ENCODE results near the gene GREB1. TPM values are rescaled to one million over a fixed set of nuclear protein-coding genes. Genes with fewer than 3 reads are reported as not detected.

Gene GREB1
- total RNA-seq, 1 donor from 2014 or later = 11.4 TPM

DNA sequence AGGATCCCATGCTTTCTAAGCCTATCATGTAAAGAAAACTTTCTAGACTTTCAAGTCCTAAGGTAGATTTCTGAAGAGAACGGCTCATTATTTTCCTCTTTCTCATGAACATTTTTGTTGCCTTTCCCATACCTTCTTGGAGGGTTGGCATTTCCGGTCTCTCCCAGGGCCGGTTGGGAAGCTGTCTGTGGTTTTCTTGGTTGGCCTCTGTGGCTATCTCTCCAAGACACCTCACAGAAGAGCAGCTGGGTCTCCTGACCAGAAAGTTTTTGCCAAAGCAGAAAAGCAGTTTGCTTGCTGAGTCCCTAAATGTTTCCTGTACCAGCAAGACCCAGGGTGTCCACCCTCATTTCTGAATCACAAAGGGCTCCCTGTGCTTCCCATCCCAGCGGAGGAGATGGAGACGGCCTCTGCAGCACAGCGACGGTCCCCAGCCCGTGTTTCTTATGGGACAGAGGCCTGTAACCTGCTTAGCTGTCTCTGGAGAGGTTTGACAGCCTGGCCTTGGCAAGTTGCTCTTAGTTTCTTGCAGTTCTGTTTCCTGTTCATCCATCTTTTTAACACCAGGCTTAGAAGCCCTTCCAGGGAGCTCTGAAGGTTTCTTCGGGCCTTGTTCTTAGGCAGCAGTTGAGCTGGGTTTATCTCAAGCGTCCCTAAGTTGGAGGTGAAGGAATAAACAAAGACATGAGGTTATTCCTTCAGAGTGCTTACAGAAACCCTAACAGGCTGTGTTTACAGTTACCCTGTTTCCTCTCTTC is 39.8 kb downstream of the GREB1 start:
- peak; percentile 17 for DNase-seq (ENCODE audit: missing footprints)
- no peak for ATAC-seq
- intact Hi-C loops (cut with DNase I) = no loop called here

DNA sequence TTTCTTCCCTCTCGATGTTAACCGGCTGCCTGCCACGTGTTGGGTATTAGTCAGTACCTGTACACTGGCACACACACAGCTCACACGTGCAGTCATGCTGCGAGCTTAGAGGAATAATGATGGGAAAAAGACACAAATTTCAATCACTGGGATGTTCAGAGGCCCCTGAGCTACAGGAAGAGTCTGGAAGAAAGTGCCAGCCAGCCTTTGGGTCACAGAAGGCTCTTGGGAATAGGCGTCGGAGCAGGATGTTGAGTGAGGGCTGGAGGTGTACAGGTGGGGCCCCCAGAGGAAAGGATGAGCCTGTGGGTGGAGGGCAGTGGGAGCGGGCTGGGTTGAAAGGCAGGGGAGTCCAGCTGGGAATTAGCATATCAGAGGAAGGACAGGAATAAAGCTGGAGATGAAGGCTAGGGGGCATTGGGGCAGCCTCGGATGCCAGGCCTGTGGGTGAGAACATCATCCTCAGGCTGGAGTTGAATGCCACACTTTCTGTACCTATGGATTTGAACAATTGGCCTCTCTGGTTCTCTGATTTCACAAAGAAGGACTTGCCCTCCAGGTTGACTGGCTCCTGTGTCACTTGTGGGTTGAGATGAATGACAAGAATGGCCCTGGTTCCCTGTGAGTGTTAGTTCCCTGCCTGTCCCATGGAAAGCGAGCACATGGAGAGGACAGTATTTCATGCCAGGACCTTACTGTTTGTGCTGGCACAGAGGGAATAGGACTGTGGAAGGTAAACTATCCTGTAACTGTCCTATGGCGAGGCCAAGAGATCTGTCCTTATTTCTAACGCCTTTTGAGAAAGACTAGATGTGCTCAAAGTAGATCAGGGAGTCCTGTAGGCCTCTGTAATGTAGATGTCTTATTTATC is 40.6 kb downstream of the GREB1 start:
- intact Hi-C loops (cut with DNase I) = no loop called here
- no peak for ATAC-seq
- peak; percentile 9 for DNase-seq (ENCODE audit: missing footprints)

DNA sequence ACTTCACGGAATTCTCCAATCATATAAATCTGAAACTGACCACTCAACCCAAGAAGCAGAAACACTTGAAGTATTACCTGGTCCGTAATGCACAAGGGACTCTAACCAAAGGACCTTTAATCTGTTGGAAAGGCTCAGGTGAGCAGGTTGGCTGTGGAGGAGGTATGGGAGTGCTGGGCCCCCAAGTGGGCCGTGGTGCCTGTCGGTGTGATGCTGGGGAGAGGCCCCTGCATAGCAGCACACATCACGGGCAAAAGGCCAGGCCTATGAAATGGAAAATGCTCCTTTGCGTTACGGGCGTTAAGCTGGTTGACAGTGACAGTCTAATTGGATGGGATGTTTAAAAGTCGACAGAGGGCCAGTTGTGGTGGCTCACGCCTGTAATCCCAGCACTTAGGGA is 42.6 kb downstream of the GREB1 start:
- ATAC-seq (no peak), DNase-seq (ENCODE audit: missing footprints) (peak; percentile 11)
- intact Hi-C loops (cut with DNase I) = no loop called here

DNA sequence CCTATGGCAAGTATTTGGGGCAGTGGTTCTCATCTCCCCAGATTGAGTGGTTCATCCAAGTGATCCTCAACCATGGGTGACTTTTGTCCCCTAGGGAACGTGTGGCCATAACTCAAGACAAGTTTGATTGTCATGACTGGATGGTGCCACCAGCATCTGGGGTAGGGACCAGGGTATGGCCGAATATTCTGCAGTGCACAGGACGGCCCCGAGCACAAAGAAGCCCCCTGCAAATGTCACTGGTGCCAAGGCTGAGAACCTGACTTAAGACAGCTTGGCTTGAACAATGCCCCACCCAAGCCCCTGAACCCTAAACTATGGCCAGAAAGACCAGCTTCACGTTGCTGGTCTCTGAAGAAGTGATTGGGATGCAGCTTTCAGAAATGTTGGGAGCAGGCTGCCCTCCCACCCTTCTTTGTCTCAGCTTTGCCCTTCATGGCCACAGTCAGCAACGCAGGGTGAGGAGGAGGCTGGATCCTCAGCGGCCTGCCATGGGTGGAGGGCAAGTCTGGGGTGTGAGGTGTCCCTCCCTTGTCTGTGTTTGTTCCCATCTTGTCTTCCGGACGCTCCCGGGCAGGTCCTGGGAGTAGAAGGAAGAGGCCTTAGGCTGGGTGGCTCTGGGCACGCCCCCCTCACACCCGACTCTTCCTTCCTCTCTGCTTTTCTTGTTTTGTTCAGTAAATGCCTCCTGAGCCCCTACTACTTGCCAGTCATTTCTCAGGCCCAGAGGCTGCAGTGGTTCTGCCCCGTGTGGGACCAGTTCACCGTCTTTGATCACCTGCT is 43.4 kb downstream of the GREB1 start:
- ATAC-seq = no peak
- DNase-seq (ENCODE audit: missing footprints) = peak; percentile 60
- intact Hi-C loops (cut with DNase I) = no loop called here

DNA sequence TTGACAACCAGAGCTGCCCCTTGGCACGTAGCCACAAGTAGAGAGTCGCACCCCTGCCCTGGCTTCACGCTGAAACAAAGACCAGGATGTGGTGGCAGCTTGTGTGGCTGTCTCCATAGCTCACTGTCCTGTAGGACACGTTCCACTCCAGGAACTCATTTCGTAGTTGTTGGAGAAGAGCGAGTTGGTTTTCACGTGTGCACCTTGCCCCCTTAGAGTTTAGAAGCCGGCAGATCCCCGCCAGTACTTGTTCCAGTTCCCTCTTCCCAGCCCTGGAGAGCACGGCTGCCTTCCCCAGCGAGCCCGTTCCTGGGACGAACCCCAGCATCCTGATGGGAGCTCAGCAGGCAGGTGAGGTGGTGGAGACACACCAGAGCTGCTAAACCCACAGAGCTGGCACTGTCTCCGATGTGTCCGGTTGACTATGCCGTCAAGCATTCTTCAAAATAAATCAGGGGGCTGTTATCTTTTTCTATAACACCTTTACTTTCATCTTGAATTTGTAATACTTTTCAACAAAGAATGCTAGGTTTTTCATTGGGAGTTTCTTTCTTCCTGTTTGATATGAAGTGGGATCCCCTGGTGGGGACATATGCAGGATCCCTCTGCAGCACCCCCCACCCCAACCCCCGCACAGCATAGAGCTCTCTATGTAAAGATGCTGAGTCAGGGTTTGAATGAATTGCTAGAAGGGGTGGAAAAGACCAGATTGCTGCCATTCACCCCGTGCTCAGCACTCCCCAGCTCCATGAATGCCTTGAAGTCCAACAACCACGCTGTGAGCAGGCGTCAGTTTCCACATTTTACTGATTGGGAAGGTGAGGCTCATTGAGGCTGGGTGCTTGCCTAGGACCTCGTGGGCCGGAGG is 44.5 kb downstream of the GREB1 start:
- DNase-seq (ENCODE audit: missing footprints) = peak; percentile 17
- intact Hi-C loops (cut with DNase I) = no loop called here
- ATAC-seq = no peak

DNA sequence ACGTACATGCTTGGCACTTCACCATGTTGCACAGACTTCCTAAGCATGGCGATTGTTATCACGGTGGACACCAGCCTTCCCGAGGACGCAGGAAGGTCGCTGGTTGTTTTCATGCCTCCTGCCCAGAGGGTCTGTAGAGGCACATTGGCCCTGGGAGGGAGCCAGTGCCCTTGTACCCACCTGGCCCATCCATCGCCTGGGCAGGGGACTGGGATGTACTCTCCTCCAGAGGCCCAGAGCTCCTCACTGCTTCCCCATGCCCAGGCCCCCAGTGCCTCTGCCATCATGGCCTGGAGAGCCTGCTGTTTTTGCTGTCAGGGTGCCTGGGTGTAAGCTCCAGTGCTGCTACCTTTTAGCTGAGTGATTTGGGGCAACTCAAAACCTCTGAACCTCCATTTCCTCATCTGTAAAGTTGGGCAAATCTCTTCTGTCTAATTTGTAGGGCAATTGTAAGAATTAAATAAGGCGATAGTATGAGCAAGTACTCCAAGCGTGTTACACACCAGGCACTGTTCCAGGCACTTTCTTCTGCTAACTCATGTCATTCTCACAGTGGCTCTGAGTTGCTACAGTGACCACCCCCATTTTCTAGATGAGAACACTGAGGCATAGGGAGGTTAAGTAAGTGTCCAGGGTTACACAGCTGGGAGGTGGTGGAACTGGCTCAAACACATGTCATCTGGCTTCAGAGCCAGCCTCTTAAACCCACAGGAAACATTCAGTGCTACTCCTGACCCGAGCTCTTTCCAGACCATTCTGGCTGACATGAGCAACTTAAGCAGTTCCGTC is 45.3 kb downstream of the GREB1 start:
- intact Hi-C loops (cut with DNase I) = no loop called here
- no peak for ATAC-seq
- no peak for DNase-seq (ENCODE audit: missing footprints)

DNA sequence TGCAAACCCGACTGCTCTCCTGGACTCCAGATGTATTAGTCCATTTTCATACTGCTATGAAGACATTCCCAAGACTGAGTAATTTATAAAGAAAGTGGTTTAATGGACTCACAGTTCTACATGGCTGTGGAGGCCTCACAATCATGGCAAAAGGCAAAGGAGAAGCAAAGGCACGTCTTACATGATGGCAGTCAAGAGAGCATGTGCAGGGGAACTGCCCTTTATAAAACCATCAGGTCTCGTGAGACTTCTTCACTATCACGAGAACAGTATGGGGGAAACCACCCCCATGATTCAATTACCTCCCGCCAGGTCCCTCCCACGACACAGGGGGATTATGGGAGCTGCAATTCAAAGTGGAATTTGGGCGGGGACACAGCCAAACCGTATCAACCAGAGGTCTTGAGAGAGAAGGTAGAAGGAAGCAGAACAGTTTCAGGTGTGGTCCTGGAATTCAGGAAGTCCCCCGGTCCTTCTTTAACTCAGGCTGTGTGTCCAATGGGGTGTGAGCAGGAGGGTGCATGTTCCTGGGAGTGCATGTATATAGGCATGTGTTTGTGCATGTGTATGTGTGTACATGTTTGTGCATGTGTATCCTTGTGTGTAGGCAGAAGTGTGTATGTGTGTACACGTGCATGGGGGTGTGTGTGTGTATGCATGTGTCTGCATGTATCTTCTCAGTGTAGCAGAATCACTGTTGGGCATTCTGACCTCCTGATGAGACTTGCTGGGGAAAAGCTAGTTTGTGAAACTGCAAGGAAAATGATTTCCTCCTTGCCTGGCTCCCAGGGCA is 46.2 kb downstream of the GREB1 start:
- ATAC-seq = no peak
- intact Hi-C loops (cut with DNase I) = loop anchor here (5.0 kb wide), 1 partner anchor 448 kb away; a partner anchor contains a TSS
- DNase-seq (ENCODE audit: missing footprints) = no peak

DNA sequence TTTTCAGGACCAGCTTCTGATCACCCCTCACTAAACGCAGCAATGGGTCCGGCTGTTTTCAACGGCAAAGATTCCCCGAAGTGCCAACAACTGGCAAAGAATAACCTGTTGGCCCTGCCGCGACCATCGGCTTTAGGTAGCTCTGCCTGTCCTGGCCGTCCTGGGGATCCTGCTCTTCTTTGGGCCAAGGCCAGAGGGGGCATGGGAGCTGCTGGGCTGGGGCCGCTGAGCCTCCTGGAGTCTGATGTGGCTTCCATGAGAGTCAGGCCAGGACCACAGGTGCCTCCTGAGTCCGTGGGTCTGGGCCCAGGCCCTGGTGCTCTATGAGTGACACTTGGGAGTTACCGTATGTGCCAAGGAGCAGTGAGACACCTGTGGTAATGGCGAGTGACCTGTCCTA is 46.9 kb downstream of the GREB1 start:
- DNase-seq (ENCODE audit: missing footprints) (no peak), ATAC-seq (no peak)
- intact Hi-C loops (cut with DNase I) = loop anchor here (5.0 kb wide), 1 partner anchor 448 kb away; a partner anchor contains a TSS

DNA sequence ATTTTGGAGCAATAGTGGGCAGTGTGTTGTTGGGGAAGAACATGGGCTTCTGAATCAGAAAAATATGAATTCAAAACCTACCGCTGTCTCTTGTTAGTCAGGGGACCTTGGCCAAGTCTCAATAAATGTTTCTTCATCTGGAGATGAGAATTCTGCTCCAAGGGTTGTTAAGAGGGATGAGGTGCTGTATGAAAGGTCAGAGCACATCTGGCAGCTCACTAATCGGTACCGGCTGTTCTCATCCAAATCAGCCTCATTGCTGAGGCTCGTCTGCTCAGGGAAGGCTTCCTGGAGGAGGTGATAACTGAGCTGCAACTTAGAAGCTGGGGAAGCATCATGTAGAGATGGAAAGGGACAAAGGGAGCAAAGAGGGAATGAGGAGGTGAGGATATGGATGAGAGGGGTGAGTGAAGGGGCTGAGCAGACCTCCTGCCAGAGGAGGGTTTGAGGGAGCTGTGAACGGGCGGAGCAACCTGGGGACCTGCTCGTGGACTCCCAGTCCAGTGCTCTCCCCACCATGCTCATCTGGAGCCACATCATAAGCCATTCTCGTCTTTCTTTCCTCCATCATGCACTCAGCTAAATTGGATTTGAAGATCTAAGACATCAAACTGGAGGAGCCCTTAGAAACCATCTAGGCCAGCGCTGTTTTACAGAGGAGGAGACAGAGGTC is 47.4 kb downstream of the GREB1 start:
- intact Hi-C loops (cut with DNase I) = loop anchor here (5.0 kb wide), 1 partner anchor 449 kb away; a partner anchor contains a TSS
- DNase-seq (ENCODE audit: missing footprints) (no peak), ATAC-seq (no peak)

DNA sequence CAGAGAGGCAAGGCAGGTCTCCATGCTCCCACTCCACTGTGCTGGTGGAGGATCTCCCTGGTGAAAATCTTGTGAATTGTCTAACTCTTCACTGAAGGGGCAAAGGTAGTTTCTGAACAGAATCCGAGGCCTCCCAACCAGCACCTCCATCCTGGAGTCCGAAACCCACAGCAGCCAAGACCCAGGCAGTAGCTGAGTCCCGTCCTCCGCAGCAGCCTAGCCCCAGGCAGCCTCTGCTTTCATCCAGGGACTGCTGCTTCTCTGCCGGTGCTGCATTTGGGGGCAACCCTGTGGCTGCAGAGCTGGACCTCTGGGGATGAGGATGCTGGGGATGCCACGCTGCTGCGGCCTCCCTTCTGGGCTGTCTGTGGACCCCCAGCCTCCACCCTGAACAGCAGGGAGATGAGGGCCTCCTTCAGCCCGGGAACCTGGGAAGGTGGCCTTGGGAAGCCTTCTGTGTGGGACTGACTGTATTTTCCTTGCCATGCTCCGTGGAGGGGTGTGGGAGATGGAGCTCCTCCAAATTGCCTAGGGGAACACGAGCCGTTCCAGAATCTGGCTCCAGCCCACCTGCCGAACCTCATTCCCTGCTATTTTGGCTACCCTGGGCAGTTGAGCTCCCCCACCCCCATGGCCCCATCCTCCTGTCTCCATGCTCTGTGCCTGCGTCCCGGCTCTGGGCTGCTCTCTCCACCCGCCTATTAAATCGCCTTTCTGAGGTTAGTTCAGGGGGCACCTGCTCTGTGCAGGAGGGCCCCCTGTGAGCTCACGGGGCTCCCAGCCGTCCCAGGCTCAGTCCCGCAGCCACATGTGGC is 48.2 kb downstream of the GREB1 start:
- no peak for DNase-seq (ENCODE audit: missing footprints)
- intact Hi-C loops (cut with DNase I) = loop anchor here (5.0 kb wide), 1 partner anchor 450 kb away; a partner anchor contains a TSS
- ATAC-seq = no peak

DNA sequence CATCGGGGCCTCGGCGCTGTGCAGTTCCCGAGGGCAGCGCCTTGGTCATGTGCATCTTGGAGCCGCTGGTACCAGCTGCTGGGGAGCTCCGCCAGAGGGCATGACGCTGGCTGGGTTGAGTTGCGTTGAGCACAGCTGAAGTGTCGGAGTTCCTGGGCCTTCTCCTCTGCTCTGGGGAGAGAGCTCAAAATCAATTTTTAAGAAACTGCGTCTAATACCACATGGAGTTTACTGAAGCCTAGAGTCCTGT is 48.7 kb downstream of the GREB1 start:
- ATAC-seq (no peak), DNase-seq (ENCODE audit: missing footprints) (no peak)
- intact Hi-C loops (cut with DNase I) = loop anchor here (5.0 kb wide), 1 partner anchor 450 kb away; a partner anchor contains a TSS

DNA sequence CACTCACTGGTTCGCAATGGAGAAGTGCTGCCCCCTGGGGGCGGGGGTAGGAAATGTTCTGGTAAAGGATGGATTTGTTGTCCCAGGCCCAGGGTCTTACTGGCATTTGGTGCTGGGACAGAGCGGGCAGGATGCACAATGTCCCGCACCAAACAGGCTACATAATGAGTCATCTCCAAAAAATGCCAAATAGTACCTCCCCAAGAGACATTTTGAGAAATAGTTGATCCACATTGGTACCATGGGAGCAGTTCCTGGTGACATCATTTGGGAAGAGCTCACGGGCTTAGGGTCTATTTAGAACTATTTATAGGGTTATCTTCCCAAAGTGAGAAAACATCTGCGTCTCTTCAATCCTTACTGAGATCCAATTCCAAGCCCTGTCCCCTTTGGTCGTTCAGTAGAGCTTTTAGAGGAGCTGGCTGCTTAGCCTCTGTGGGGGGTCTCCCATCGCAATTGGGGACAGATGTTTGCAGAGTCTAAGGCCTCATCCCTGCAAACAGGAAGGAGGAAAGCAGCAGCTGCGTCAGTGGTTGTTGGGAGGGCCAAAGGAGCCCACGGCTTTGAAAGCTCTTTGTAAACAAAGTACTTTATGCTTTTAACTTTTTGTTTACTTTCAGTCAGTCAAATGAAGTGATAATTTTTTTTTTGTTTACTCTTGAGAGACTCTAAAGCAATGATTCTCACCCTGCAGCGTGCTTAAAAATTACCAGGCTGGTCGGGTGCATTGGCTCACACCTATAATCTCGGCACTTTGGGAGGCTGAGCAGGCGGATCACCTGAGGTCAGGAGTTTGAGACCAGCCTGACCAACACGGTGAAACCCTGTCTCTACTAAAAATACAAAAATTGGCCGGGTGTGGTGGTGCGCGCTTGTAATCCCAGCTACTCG is 49.3 kb downstream of the GREB1 start:
- DNase-seq (ENCODE audit: missing footprints) = peak; percentile 57
- intact Hi-C loops (cut with DNase I) = loop anchor here (5.0 kb wide), 1 partner anchor 451 kb away; a partner anchor contains a TSS

DNA sequence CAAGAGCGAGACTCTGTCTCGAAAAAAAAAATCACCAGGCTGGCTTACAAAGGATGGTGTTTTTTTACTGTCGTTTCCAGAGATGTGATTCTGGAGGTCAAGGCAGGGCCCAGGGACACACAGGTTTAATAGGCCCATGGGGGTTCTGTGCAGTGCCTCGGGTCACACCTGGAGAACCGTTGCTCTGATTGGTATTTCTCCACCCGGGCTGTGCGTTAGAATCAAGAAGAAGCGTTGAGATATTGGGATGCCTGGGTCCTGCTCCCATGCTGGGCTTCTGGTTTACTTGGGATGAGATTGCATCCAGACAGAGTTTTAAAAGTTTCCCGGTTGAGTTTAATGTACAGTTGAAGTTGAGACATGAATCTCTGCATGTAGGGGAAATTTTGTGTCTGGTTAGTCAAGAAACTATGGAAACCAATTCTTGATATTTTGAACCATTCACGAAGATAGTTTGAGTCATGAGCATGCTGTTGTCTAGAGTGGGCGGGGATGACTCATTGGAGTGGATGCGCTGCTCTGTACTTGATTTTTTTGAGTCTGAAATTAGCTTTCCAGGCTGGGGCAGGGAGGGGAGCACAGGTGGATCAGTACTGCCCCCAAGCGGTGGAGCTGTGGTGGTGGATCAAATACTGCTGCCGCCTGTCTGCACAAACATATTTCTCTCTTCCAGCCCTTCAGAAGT is 50.1 kb downstream of the GREB1 start:
- no peak for DNase-seq (ENCODE audit: missing footprints)
- intact Hi-C loops (cut with DNase I) = loop anchor here (1.0 to 5.0 kb wide), 2 partner anchors 106 to 452 kb away; a partner anchor contains a TSS
- ATAC-seq = peak; percentile 72

More for the DNA sequence above, 49.3 kb downstream of the GREB1 start:
- peak; percentile 58 for ATAC-seq

DNA sequence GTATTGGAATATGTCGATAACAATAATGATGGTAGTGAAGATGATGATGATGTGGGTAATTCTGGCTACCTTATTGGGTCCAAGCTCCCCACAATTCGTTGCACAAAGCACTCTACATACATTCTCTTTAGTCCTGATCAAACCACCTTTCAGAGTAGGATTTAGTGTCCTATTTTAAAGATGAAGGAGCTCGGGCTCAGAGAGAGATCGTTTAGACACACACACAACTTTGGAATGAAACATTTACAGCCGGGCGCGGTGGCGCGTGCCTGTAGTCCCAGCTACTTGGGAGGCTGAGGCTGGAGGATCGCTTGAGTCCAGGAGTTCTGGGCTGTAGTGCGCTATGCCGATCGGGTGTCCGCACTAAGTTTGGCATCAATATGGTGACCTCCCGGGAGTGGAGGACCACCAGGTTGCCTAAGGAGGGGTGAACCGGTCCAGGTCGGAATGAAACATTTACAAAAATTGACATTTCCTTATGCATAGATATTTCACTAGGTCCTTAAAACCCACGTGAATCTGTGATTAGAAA is 50.7 kb downstream of the GREB1 start:
- DNase-seq (ENCODE audit: missing footprints) = no peak
- intact Hi-C loops (cut with DNase I) = loop anchor here (1.0 to 5.0 kb wide), 2 partner anchors 106 to 452 kb away; a partner anchor contains a TSS
- no peak for ATAC-seq

All from Right ventricle myocardium inferior (tissue), 1 donor.